NB4 (cell line): ENCODE measurements around the gene HJV.

ENCODE experiments used
- MYC ChIP-seq: IDR thresholded peaks from 2 replicates; pipeline ENCODE4 v1.6.1; 2011; ENCODE audit warnings: low read depth, low read length
- POLR2A ChIP-seq: IDR thresholded peaks from 2 replicates; pipeline ENCODE4 v1.6.1; 2011; ENCODE audit warnings: mild to moderate bottlenecking; ENCODE audit not compliant: insufficient read length; ENCODE audit errors: extremely low read depth
- TF ChIP-seq, protein P1 (sequence below): IDR thresholded peaks from one replicate; pipeline ENCODE4 v1.5.1; 2012; ENCODE audit warnings: low read depth, low read length
- TF ChIP-seq, protein P2 (sequence below): IDR thresholded peaks from 2 replicates; pipeline ENCODE4 v1.6.1; 2011; ENCODE audit warnings: low read depth, low read length

DNA sequence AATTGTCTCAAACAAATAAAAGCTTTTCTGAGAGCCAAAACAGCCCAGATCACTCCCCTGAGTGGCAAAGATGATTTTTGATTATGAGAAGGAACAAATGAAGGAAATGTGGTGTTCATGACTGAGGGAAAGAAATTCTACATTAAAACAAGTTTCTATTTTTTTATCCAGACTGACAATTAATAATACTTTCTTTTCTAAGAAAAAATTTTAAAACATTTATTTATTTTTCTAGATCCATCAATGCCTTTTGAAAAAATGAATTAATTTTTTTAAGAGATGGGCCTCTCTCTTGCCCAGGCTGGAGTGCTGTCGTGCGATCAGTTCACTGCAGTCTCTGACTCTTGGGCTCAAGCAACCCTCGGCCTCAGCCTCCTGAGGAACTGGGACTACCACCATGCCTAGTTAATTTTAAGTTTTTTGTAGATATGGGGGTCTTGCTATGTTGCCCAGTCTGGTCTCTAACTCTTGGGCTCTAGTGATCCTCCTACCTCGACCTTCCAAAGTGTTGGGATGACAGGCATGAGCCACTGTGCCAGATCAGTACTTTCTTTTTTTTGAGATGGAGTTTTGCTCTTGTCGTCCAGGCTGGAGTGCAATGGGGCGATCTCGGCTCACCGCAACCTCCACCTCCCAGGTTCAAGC is 13.9 kb downstream of the HJV start:
- TF ChIP-seq, protein P1, sequence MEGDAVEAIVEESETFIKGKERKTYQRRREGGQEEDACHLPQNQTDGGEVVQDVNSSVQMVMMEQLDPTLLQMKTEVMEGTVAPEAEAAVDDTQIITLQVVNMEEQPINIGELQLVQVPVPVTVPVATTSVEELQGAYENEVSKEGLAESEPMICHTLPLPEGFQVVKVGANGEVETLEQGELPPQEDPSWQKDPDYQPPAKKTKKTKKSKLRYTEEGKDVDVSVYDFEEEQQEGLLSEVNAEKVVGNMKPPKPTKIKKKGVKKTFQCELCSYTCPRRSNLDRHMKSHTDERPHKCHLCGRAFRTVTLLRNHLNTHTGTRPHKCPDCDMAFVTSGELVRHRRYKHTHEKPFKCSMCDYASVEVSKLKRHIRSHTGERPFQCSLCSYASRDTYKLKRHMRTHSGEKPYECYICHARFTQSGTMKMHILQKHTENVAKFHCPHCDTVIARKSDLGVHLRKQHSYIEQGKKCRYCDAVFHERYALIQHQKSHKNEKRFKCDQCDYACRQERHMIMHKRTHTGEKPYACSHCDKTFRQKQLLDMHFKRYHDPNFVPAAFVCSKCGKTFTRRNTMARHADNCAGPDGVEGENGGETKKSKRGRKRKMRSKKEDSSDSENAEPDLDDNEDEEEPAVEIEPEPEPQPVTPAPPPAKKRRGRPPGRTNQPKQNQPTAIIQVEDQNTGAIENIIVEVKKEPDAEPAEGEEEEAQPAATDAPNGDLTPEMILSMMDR: no peak
- TF ChIP-seq, protein P2, sequence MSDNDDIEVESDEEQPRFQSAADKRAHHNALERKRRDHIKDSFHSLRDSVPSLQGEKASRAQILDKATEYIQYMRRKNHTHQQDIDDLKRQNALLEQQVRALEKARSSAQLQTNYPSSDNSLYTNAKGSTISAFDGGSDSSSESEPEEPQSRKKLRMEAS: no peak
- no peak for TF ChIP-seq POLR2A
- no peak for TF ChIP-seq MYC
